H9 (cell line): ENCODE measurements around the gene PROSER3. TPM values are rescaled to one million over a fixed set of nuclear protein-coding genes. Genes with fewer than 3 reads are reported as not detected.
A peak's percentile ranks its signal among the peaks of the same experiment; 100 is the strongest.

Source experiments
- DNase-seq: peaks from one replicate; pipeline ENCODE4 v3.0.0-alpha.2; 2017
- H2AFZ ChIP-seq: one replicate; pipeline ENCODE4 v1.6.1; 2013; ENCODE audit warnings: mild to moderate bottlenecking, low read length, control low read depth, moderate library complexity
- H2AK5ac ChIP-seq: 2 replicates; pipeline ENCODE4 v1.6.1; 2013; ENCODE audit warnings: low read length, control low read depth, mixed read lengths; ENCODE audit not compliant: insufficient read length
- H2BK120ac ChIP-seq: one replicate; pipeline ENCODE4 v1.6.1; 2013; ENCODE audit warnings: low read depth, mild to moderate bottlenecking, low read length, control low read depth, inconsistent platforms; ENCODE audit not compliant: poor library complexity, severe bottlenecking
- H2BK12ac ChIP-seq: 2 replicates; pipeline ENCODE4 v1.6.1; 2013; ENCODE audit warnings: low read length, control low read depth, mixed read lengths, low read depth; ENCODE audit not compliant: insufficient read length
- H2BK15ac ChIP-seq: 2 replicates; pipeline ENCODE4 v1.6.1; 2013; ENCODE audit warnings: low read depth, low read length, control low read depth
- H2BK20ac ChIP-seq: one replicate; pipeline ENCODE4 v1.6.1; 2013; ENCODE audit warnings: low read depth, mild to moderate bottlenecking, low read length, control low read depth, inconsistent platforms; ENCODE audit not compliant: poor library complexity, severe bottlenecking
- H2BK5ac ChIP-seq: 2 replicates; pipeline ENCODE4 v1.6.1; 2013; ENCODE audit warnings: low read length, control low read depth, mixed read lengths; ENCODE audit not compliant: insufficient read length
- H3K14ac ChIP-seq: 2 replicates; pipeline ENCODE4 v1.6.1; 2013; ENCODE audit warnings: low read length, control low read depth; ENCODE audit not compliant: insufficient read depth
- H3K18ac ChIP-seq: 2 replicates; pipeline ENCODE4 v1.6.1; 2013; ENCODE audit warnings: low read depth, mild to moderate bottlenecking, mixed read lengths, low read length, control low read depth; ENCODE audit not compliant: insufficient read length
- H3K23ac ChIP-seq: 2 replicates; pipeline ENCODE4 v1.6.1; 2013; ENCODE audit warnings: low read length, control low read depth, mixed read lengths, low read depth; ENCODE audit not compliant: insufficient read length
- H3K23me2 ChIP-seq: 2 replicates; pipeline ENCODE4 v1.6.1; 2013; ENCODE audit warnings: low read depth, mild to moderate bottlenecking, mixed read lengths, low read length, control low read depth; ENCODE audit not compliant: insufficient read length, poor library complexity, severe bottlenecking
- H3K27ac ChIP-seq: 2 replicates; pipeline ENCODE4 v1.5.1; 2013; ENCODE audit warnings: low read length, control low read depth, mixed read lengths, low read depth; ENCODE audit not compliant: insufficient read length
- H3K27me3 ChIP-seq: 2 replicates; pipeline ENCODE4 v1.6.1; 2013; ENCODE audit warnings: low read length, control low read depth, inconsistent platforms; ENCODE audit not compliant: insufficient read depth
- H3K4ac ChIP-seq: 2 replicates; pipeline ENCODE4 v1.6.1; 2013; ENCODE audit warnings: low read depth, mild to moderate bottlenecking, control low read depth, inconsistent platforms, low read length, moderate library complexity
- H3K4me1 ChIP-seq: 2 replicates; pipeline ENCODE4 v1.6.1; 2013; ENCODE audit warnings: low read length, control low read depth, inconsistent platforms; ENCODE audit not compliant: insufficient read depth
- H3K4me2 ChIP-seq: 2 replicates; pipeline ENCODE4 v1.6.1; 2013; ENCODE audit warnings: low read length, control low read depth, mixed read lengths; ENCODE audit not compliant: insufficient read length, insufficient read depth
- H3K56ac ChIP-seq: 2 replicates; pipeline ENCODE4 v1.6.1; 2013; ENCODE audit warnings: low read depth, mild to moderate bottlenecking, mixed read lengths, low read length, control low read depth; ENCODE audit not compliant: insufficient read length
- H3K79me1 ChIP-seq: 2 replicates; pipeline ENCODE4 v1.6.1; 2013; ENCODE audit warnings: low read depth, mild to moderate bottlenecking, moderate library complexity, low read length, control low read depth, inconsistent platforms; ENCODE audit not compliant: insufficient read depth, poor library complexity, severe bottlenecking
- H3K79me2 ChIP-seq: 2 replicates; pipeline ENCODE4 v1.6.1; 2013; ENCODE audit warnings: low read length, control low read depth, inconsistent platforms; ENCODE audit not compliant: insufficient read depth
- H3K9ac ChIP-seq: 2 replicates; pipeline ENCODE4 v1.6.1; 2013; ENCODE audit warnings: low read length, control low read depth, mixed read lengths; ENCODE audit not compliant: insufficient read length; ENCODE audit errors: extremely low read depth
- H3K9me3 ChIP-seq: one replicate; pipeline ENCODE4 v1.6.1; 2013; ENCODE audit warnings: low read depth, low read length, inconsistent platforms; ENCODE audit not compliant: control insufficient read depth
- H3T11ph ChIP-seq: one replicate; pipeline ENCODE4 v1.6.1; 2013; ENCODE audit warnings: mild to moderate bottlenecking, low read length, control low read depth, inconsistent platforms
- H4K20me1 ChIP-seq: one replicate; pipeline ENCODE4 v1.6.1; 2013; ENCODE audit not compliant: control insufficient read depth, insufficient read length, insufficient read depth
- H4K5ac ChIP-seq: 2 replicates; pipeline ENCODE4 v1.6.1; 2013; ENCODE audit warnings: low read depth, mild to moderate bottlenecking, mixed read lengths, low read length, control low read depth; ENCODE audit not compliant: insufficient read length
- H4K8ac ChIP-seq: replicated peaks from 2 replicates; pipeline ENCODE4 v1.6.1; 2013; ENCODE audit warnings: low read length, control low read depth, mixed read lengths, low read depth; ENCODE audit not compliant: insufficient read length
- H4K91ac ChIP-seq: 2 replicates; pipeline ENCODE4 v1.6.1; 2013; ENCODE audit warnings: low read depth, mild to moderate bottlenecking, moderate library complexity, mixed read lengths, low read length, control low read depth; ENCODE audit not compliant: insufficient read length
- H3K27ac Mint-ChIP-seq, 3 experiments: 2 replicates in 2 of 3; 3 replicates in 1 of 3; pipeline ENCODE4 v1.8.0; 2020 to 2021; ENCODE audit warnings: mixed read lengths in 3 of 3, mild to moderate bottlenecking in 1 of 3, moderate library complexity in 1 of 3
- H3K27me3 Mint-ChIP-seq: 2 replicates; pipeline ENCODE4 v1.8.0; 2021; ENCODE audit warnings: low read depth, mild to moderate bottlenecking, moderate library complexity, mixed read lengths
- H3K36me3 Mint-ChIP-seq, 3 experiments: 2 replicates in 2 of 3; 3 replicates in 1 of 3; pipeline ENCODE4 v1.8.0; 2020 to 2021; ENCODE audit warnings: low read depth in 3 of 3, mixed read lengths in 3 of 3; ENCODE audit not compliant: insufficient read depth in 1 of 3
- H3K4me1 Mint-ChIP-seq, 2 experiments: 2 replicates each; pipeline ENCODE4 v1.8.0; 2020; ENCODE audit warnings: mixed read lengths in 2 of 2
- H3K4me3 Mint-ChIP-seq, 2 experiments: 2 replicates in 1 of 2; 3 replicates in 1 of 2; pipeline ENCODE4 v1.8.0; 2020 to 2021; ENCODE audit warnings: mild to moderate bottlenecking in 2 of 2, mixed read lengths in 2 of 2, moderate library complexity in 1 of 2
- H3K9me3 Mint-ChIP-seq, 2 experiments: 2 replicates in 1 of 2; 3 replicates in 1 of 2; pipeline ENCODE4 v1.8.0; 2020; ENCODE audit warnings: mild to moderate bottlenecking in 2 of 2, mixed read lengths in 2 of 2, moderate library complexity in 1 of 2
- CTCF ChIP-seq: fragments of 200-600 bp; sonication (generic); conservative IDR thresholded peaks from 3 replicates; pipeline ENCODE4 v1.8.0; 2021; ENCODE audit warnings: antibody characterized with exemption, mild to moderate bottlenecking
- WGBS: extraction: QIAGEN DNeasy Blood & Tissue Kit; methylation state at CpG from one replicate; pipeline ENCODE4 v1.1.7; 2013; ENCODE audit warnings: missing lambda C conversion rate, low lambda C conversion rate, mixed read lengths; ENCODE audit not compliant: insufficient read length; ENCODE audit errors: extremely low coverage; 5-methylcytosine and 5-hydroxymethylcytosine counted together
- total RNA-seq: library from RNA; stranded (reverse); gene quantifications from 2 replicates; pipeline ENCODE4 v1.2.1, GENCODE V29; 2021

Gene PROSER3
- total RNA-seq, 1 experiment from 2014 or later = 29.1 TPM

DNA sequence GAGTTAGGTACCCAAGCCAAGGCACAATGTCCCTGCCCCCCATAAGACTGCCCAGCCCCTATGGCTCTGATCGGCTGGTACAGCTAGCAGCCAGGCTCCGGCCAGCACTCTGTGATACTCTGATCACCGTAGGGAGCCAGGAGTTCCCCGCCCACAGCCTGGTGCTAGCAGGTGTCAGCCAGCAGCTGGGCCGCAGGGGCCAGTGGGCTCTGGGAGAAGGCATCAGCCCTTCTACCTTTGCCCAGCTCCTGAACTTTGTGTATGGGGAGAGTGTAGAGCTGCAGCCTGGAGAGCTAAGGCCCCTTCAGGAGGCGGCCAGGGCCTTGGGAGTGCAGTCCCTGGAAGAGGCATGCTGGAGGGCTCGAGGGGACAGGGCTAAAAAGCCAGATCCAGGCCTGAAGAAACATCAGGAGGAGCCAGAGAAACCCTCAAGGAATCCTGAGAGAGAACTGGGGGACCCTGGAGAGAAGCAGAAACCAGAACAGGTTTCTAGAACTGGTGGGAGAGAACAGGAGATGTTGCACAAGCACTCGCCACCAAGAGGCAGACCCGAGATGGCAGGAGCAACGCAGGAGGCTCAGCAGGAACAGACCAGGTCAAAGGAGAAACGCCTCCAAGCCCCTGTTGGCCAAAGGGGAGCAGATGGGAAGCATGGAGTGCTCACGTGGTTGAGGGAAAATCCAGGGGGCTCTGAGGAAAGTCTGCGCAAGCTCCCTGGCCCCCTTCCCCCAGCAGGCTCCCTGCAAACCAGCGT, 43.2 kb upstream of the PROSER3 start:
- H3K23me2 ChIP-seq = peaks cover 18% of the 10 kb centered on the region
- no peak overlapping the region for H4K8ac ChIP-seq
- H3K27ac ChIP-seq = no peak overlapping the region
- H4K20me1 ChIP-seq = peaks cover 6% of the 10 kb centered on the region
- no peak overlapping the region for H2BK12ac ChIP-seq
- no peaks in the 10 kb centered on the region for H3K27me3 ChIP-seq
- DNase-seq = peak; percentile 66
- no peaks in the 10 kb centered on the region for H3K9me3 ChIP-seq
- H4K91ac ChIP-seq = no peak overlapping the region
- no peak overlapping the region for H2BK20ac ChIP-seq
- H3K79me1 ChIP-seq = no peaks in the 10 kb centered on the region
- no peak overlapping the region for H2AK5ac ChIP-seq
- no peak overlapping the region for H3K14ac ChIP-seq
- H3K27ac Mint-ChIP-seq = peak overlapping the region in 1 of 3 experiments; percentile 57; a peak in 1 of 7 replicates
- peaks cover 4 to 14% (median 6%) of the 10 kb centered on the region in 3 experiments; a peak in 5 of 7 replicates for H3K36me3 Mint-ChIP-seq
- no peak overlapping the region for H3K4ac ChIP-seq
- peak; percentile 48 for TF ChIP-seq CTCF
- peaks cover 49% of the 10 kb centered on the region in 2 experiments for H3K4me1 Mint-ChIP-seq
- H2BK15ac ChIP-seq = no peak overlapping the region
- no peak overlapping the region for H3K9ac ChIP-seq
- H3K23ac ChIP-seq = no peak overlapping the region
- no peak overlapping the region for H4K5ac ChIP-seq
- H3K79me2 ChIP-seq = peaks cover 11% of the 10 kb centered on the region; the same call in 1 of the 2 replicates
- no peaks in the 10 kb centered on the region; a peak in 1 of 5 replicates for H3K9me3 Mint-ChIP-seq
- no peak overlapping the region for H3T11ph ChIP-seq
- peak overlapping the region; percentile 75 to 86 for H3K4me3 Mint-ChIP-seq
- no CpG with 5 or more reads among the region's 14 CpGs for WGBS
- H3K56ac ChIP-seq = no peak overlapping the region
- no peak overlapping the region for H2BK5ac ChIP-seq
- no peak overlapping the region for H3K4me2 ChIP-seq
- no peaks in the 10 kb centered on the region; the same call in 1 of the 2 replicates for H3K27me3 Mint-ChIP-seq
- H2AFZ ChIP-seq = no peak overlapping the region
- no peak overlapping the region for H2BK120ac ChIP-seq
- H3K18ac ChIP-seq = no peak overlapping the region
- peaks cover 10% of the 10 kb centered on the region; the same call in 1 of the 2 replicates for H3K4me1 ChIP-seq
